Upper lobe of left lung (tissue), 6 donors: ENCODE measurements around the gene DLX3. TPM values are rescaled to one million over a fixed set of nuclear protein-coding genes. Genes with fewer than 3 reads are reported as not detected.

Experiments
- ATAC-seq, 2 donors: fragments of 200-7000 bp; cut with Tn5 transposase; one replicate each; pipeline ENCODE4 v1.9.1; 2022; ENCODE audit warnings: mild to moderate bottlenecking in 2 of 2, moderate library complexity in 2 of 2; ENCODE audit not compliant: low FRiP score in 2 of 2
- DNase-seq, 2 donors: peaks; one replicate each; pipeline ENCODE4 v3.0.0-alpha.2; 2019 to 2020
- H3K27ac ChIP-seq, 4 donors: fragments of 200-600 bp; sonication (generic); one replicate each; pipeline ENCODE4 v1.5.1; 2016 to 2019
- H3K27me3 ChIP-seq, 4 donors: fragments of 200-600 bp; sonication (generic); one replicate each; pipeline ENCODE4 v1.5.1; 2017 to 2019
- H3K36me3 ChIP-seq, 4 donors: fragments of 200-600 bp; sonication (generic); one replicate each; pipeline ENCODE4 v1.5.1; 2016 to 2019
- H3K4me1 ChIP-seq, 4 donors: fragments of 200-600 bp; sonication (generic); one replicate each; pipeline ENCODE4 v1.5.1; 2018 to 2019
- H3K4me3 ChIP-seq, 4 donors: fragments of 200-600 bp; sonication (generic); one replicate each; pipeline ENCODE4 v1.5.1; 2017 to 2019; ENCODE audit warnings: mild to moderate bottlenecking in 2 of 4, moderate library complexity in 1 of 4
- H3K9me3 ChIP-seq, 4 donors: fragments of 200-600 bp; sonication (generic); one replicate each; pipeline ENCODE4 v1.5.1; 2018 to 2019
- EP300 ChIP-seq, 4 donors: sonication (generic); formaldehyde crosslinking; IDR thresholded peaks; one replicate each; pipeline ENCODE4 v1.5.1; 2017; ENCODE audit warnings: antibody characterized with exemption in 4 of 4, control low read depth in 2 of 4
- POLR2A ChIP-seq, 4 donors: fragments of 450-650 bp; IDR thresholded peaks; one replicate each; pipeline ENCODE4 v1.5.1; 2016 to 2017; ENCODE audit warnings: antibody characterized with exemption in 4 of 4, mild to moderate bottlenecking in 2 of 4
- POLR2AphosphoS5 ChIP-seq, 2 donors: sonication (generic); formaldehyde crosslinking; IDR thresholded peaks; one replicate each; pipeline ENCODE4 v1.5.1; 2017; ENCODE audit warnings: antibody characterized with exemption in 2 of 2
- WGBS, 2 donors: methylation state at CpG; one replicate each; pipeline ENCODE4 v1.1.5; 2017 to 2018; 5-methylcytosine and 5-hydroxymethylcytosine counted together
- total RNA-seq, 6 donors: library from RNA; depleted of rRNA in 4 of 6; stranded (reverse); fragments of >200 nt in 4 of 6; gene quantifications; one replicate each; pipeline versions ENCODE4 v1.1.0 to v1.2.1, GENCODE V29; 2016 to 2021
- TF ChIP-seq, protein P1 (sequence below), 6 experiments: fragments of 450-650 bp in 4 of 6; fragments of 200-600 bp in 2 of 6; sonication (generic) in 2 of 6; IDR thresholded peaks; one replicate each; pipeline ENCODE4 v1.5.1; 2016 to 2019; ENCODE audit warnings: antibody characterized with exemption in 6 of 6
- donor health status: DM: no; HTN: no; CAD: no; lungs with moderate emphysema.
- donor health status: DM: no; HTN: yes; CAD: no; lungs with severe emphysema.

DLX3 gene
- total RNA-seq = under 1 TPM in 4 of 6 donors, not detected in 2; 0.20 to 0.91 (median 0.54) TPM

DNA sequence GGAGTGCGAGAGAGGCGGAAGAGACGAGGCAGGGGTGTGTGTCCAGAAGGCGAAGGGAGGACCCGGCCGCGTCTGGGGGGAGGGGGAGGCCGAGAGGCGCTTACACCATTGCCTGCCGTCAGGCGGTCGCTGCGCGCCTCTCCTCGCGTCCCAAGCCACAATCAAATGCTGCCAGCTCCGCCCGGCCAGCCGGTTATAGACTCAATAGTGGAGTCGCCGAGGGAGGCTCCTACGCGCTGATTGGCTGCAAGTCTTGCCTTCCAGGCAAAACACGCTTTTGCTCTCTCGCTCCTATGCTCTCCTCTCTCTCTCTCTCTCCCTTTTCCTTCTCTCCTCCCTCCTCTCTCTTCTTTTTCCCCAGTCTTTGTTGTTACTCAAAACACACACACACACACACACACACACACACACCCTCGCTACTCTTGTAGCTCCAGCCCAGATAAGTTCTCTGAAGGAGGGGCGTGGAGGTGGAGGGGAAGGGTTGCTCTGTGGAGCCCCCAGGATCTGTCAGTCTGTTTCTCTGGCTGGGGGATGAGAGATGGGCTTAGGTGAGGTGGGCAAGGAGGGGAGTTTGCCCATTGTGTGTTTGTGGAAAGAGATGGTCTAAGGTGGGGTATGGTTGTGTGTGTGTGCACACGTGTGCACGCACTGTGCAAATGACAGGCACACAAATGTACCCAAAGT lies at the start of gene DLX3:
Gene DLX3, minus strand, starts transcription at position 170 of the 684 bp plus-strand sequence. CDS start 226 bp downstream, outside the sequence.
- peak within 1 kb of the TSS in 3 of 4 donors; percentile 47 to 57 (median 52) for H3K4me3 ChIP-seq
- no peaks in the 10 kb centered on the region for H3K36me3 ChIP-seq
- ATAC-seq (peak; percentile 64 to 65), DNase-seq (peak; percentile 83 to 88)
- H3K4me1 ChIP-seq = peaks cover 33 to 53% (median 38%) of the 10 kb centered on the region in 4 donors
- 5 to 6% methylated on average over 15 to 23 of the region's 29 CpGs for WGBS, 2 donors
- H3K9me3 ChIP-seq = no peaks in the 10 kb centered on the region
- peaks cover 0 to 51% (median 25%) of the 10 kb centered on the region in 4 donors for H3K27me3 ChIP-seq
- H3K27ac ChIP-seq = peak within 1 kb of the TSS in 1 of 4 donors; percentile 18
- TF ChIP-seq, protein P1, sequence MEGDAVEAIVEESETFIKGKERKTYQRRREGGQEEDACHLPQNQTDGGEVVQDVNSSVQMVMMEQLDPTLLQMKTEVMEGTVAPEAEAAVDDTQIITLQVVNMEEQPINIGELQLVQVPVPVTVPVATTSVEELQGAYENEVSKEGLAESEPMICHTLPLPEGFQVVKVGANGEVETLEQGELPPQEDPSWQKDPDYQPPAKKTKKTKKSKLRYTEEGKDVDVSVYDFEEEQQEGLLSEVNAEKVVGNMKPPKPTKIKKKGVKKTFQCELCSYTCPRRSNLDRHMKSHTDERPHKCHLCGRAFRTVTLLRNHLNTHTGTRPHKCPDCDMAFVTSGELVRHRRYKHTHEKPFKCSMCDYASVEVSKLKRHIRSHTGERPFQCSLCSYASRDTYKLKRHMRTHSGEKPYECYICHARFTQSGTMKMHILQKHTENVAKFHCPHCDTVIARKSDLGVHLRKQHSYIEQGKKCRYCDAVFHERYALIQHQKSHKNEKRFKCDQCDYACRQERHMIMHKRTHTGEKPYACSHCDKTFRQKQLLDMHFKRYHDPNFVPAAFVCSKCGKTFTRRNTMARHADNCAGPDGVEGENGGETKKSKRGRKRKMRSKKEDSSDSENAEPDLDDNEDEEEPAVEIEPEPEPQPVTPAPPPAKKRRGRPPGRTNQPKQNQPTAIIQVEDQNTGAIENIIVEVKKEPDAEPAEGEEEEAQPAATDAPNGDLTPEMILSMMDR (IDR thresholded peaks at IDR 0.05) = no peak
- TF ChIP-seq POLR2AphosphoS5 (IDR thresholded peaks at IDR 0.05) (peak in 1 of 2 donors; percentile 83), EP300 (IDR thresholded peaks at IDR 0.05) (no peak), POLR2A (IDR thresholded peaks at IDR 0.05) (peak in 2 of 4 donors; percentile 52 to 74)

DNA sequence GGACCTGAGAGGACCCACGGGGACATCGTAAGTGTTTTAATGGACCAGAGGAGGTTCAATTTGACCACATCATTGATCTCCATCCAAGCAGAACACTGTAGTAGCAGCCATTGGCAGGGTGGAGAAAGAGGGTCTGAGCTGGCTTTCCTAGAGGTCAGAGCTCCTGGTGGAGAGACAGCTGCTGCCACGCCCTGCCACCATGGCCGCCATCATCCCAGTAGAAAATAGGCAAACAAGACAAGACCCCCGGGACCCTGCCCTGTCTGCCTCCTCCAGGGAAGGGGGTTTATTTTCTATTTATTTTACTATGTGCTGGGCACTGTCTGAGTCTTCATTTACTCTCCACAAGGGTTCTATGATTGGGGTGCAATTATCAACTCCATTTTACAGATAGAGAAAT lies 49.5 kb upstream of the DLX3 start:
- DNase-seq (no peak), ATAC-seq (no peak)
- H3K4me3 ChIP-seq = no peak overlapping the region
- no peaks in the 10 kb centered on the region for H3K36me3 ChIP-seq
- no peak for TF ChIP-seq POLR2AphosphoS5 (IDR thresholded peaks at IDR 0.05)
- no peak for TF ChIP-seq EP300 (IDR thresholded peaks at IDR 0.05)
- TF ChIP-seq, protein P1 (IDR thresholded peaks at IDR 0.05) = no peak
- no peak for TF ChIP-seq POLR2A (IDR thresholded peaks at IDR 0.05)
- peak overlapping the region; percentile 65 to 85 (median 71) for H3K27ac ChIP-seq
- 92 to 100% methylated on average over 3 to 5 of the region's 5 CpGs for WGBS, 2 donors
- H3K4me1 ChIP-seq = peaks cover 31 to 68% (median 61%) of the 10 kb centered on the region in 4 donors
- no peaks in the 10 kb centered on the region for H3K9me3 ChIP-seq
- H3K27me3 ChIP-seq = no peaks in the 10 kb centered on the region

DNA sequence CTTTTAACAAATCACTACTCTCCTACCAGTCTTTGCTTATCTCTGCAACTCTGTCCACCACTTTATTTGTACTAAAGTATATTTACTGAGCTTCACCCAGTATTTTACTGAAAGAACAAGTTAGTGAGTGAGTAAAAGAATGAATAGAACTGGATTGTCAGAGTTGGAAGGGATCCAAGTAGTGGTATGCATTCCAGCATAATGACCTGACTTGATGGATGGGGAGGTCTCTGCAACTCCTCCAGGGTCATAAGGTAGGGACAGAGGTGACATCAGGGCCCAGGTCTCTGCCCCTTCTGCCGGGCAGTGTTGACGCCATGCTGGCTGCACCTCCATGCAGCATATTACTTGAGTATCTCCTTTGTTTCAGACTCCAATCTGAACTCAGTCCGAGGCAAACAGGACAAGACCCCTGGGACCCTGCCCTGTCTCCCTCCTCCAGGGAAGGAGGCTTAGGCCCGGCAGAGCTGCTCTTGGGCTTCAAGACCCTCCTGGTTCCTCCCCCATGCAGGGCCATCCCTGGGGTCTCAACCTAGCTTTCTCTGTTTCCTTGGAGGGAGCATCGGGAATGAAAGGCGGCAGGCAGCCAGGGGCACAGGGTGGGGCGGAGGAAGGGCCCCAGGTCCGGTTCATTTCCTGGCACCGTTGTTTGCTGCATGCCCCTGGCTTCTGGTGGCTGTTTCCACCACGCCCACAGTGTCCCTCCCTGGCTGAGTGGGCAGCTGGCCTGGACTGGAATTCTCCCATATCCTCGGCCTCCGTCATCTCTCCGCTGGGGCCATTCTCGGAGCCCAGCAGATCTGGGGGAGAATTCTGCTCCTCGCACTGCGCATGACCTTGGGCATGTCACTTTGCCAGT lies 48.5 kb upstream of the DLX3 start:
- Histone ChIP-seq H3K27ac (peak overlapping the region; percentile 65 to 85 (median 71)), H3K36me3 (no peaks in the 10 kb centered on the region), H3K4me3 (no peak overlapping the region), H3K27me3 (no peaks in the 10 kb centered on the region), H3K9me3 (no peaks in the 10 kb centered on the region), H3K4me1 (peaks cover 38 to 76% (median 62%) of the 10 kb centered on the region in 4 donors)
- TF ChIP-seq, protein P1 (IDR thresholded peaks at IDR 0.05) = no peak
- TF ChIP-seq POLR2AphosphoS5 (IDR thresholded peaks at IDR 0.05) = peak; percentile 70 to 71
- no peak for TF ChIP-seq POLR2A (IDR thresholded peaks at IDR 0.05)
- TF ChIP-seq EP300 (IDR thresholded peaks at IDR 0.05) = peak in 2 of 4 donors; percentile 46 to 74
- peak; percentile 57 to 67 for DNase-seq
- peak; percentile 29 to 73 for ATAC-seq
- whole genome bisulfite sequencing, 2 donors = 56 to 57% methylated on average over 10 to 16 of the region's 16 CpGs

DNA sequence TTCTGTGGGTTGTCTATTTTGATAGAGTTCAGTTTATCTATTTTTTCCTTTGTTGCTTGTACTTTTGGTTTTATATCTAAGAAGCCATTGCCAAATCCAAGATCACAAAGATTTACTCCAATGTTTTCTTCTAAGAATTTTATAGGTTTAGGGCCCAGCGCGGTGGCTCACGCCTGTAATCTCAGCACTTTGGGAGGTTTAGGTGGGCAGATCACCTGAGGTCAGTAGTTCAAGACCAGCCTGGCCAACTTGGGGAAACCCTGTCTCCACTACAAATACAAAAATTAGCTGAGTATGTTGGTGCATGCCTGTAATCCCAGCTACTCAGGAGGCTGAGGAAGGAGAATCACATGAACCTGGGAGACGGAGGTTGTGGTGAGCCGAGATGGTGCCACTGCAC lies 47.2 kb upstream of the DLX3 start:
- no peaks in the 10 kb centered on the region for H3K27me3 ChIP-seq
- H3K36me3 ChIP-seq = no peaks in the 10 kb centered on the region
- WGBS, 2 donors = 97 to 98% methylated on average over 5 of the region's 5 CpGs
- TF ChIP-seq POLR2AphosphoS5 (IDR thresholded peaks at IDR 0.05) (no peak), EP300 (IDR thresholded peaks at IDR 0.05) (no peak), POLR2A (IDR thresholded peaks at IDR 0.05) (no peak)
- TF ChIP-seq, protein P1 (IDR thresholded peaks at IDR 0.05) = no peak
- no peaks in the 10 kb centered on the region for H3K9me3 ChIP-seq
- DNase-seq (no peak), ATAC-seq (no peak)
- H3K4me3 ChIP-seq = no peak overlapping the region
- H3K27ac ChIP-seq = peak overlapping the region in 1 of 4 donors; percentile 85
- H3K4me1 ChIP-seq = peaks cover 48 to 77% (median 65%) of the 10 kb centered on the region in 4 donors
